GM21423 (cell line): ENCODE results near the gene PRDM13.
"Not testable (repeated sequence)": the region's sequence is repeated elsewhere in the genome, so short reads cannot be mapped to it uniquely, and the experiment has no call there.

ENCODE experiments used
- ATAC-seq: cut with Tn5 transposase; IDR thresholded peaks from one replicate; pipeline ENCODE4 v1.9.1; 2021; ENCODE audit warnings: mild to moderate bottlenecking, moderate library complexity; ENCODE audit not compliant: unreplicated experiment

Gene PRDM13

GRCh38 chr6:99622044-99622443 lies 15.4 kb downstream of the PRDM13 start:
- not testable (repeated sequence) for ATAC-seq

DNA sequence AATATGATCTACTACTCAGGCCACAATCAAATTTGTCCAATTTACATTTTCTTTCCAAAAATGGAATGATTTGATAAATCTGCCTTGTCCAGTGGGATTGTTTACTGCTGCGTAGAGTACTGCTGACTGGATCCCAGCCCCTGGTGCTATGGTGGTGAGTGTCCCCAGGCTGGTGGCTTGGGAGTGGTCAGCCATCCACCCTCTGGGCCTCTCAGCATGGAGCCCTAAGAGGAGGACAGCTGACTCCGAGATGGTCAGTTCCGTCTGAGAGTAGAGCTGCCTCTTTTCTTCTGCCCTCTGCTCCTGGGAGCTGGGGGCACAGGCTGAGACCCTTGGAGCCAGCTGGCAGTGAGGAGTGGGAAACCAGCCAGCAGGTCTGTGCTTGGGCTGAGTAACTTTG lies 22.7 kb downstream of the PRDM13 start:
- ATAC-seq = no peak

- no peak for ATAC-seq
These were observed 31.0 kb downstream of the PRDM13 start for GRCh38 chr6:99637629-99638028.

GRCh38 chr6:99638358-99638757 lies 31.7 kb downstream of the PRDM13 start:
- not testable (repeated sequence) for ATAC-seq

- ATAC-seq = no peak
These were observed 34.6 kb downstream of the PRDM13 start for GRCh38 chr6:99641270-99641669.

- no peak for ATAC-seq
These were observed 39.4 kb downstream of the PRDM13 start for GRCh38 chr6:99645986-99646385.

GRCh38 chr6:99650091-99650571 lies 43.5 kb downstream of the PRDM13 start:
- not testable (repeated sequence) for ATAC-seq

- ATAC-seq = no peak
These were observed 53.6 kb downstream of the PRDM13 start for GRCh38 chr6:99660206-99660605.

- ATAC-seq = no peak
These were observed 55.2 kb downstream of the PRDM13 start for GRCh38 chr6:99661870-99662269.

GRCh38 chr6:99662616-99663015 lies 56.0 kb downstream of the PRDM13 start:
- no peak for ATAC-seq
